ENCODE data around the gene ZNF174. TPM values are rescaled to one million over a fixed set of nuclear protein-coding genes. Genes with fewer than 3 reads are reported as not detected.

Gene ZNF174
- total RNA-seq, 2 experiments from 2014 or later: 5.6 to 5.7 TPM

DNA sequence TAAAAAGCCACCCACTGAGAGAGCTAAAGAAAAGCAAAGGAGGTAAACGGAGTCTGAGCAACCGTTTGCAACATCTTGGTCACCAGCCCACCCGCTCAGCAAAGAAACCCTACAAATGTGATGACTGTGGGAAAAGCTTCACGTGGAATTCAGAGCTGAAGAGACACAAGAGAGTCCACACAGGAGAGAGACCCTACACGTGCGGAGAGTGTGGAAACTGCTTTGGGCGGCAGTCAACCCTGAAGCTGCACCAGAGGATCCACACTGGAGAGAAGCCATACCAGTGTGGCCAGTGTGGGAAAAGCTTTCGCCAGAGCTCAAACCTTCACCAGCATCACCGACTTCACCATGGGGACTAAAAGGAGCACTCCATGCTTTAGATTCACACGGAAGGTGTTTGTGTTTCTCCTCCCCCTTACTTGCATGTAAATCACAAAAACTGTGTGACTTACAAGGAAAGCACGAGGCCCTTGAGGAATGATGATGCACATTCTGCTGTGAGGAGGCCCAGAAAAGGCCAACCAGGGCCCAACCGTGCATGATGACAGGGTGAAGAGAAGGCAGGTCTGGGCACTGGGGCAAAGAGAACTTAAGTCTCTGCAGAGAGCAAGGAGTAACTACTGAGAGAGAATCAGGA lies 7.7 kb downstream of the ZNF174 start:
- H3K9me3 Mint-ChIP-seq: peaks cover 8% of the 10 kb centered on the region
- H3K27me3 Mint-ChIP-seq: no peaks in the 10 kb centered on the region
- no peak overlapping the region for H3K27ac Mint-ChIP-seq
- H3K9me3 ChIP-seq (ENCODE audit: control insufficient read depth in 1 of 2, insufficient read depth in 1 of 2, low read length in 2 of 2): peaks cover 68 to 93% of the 10 kb centered on the region in 2 experiments
- peaks cover 19% of the 10 kb centered on the region for H3K4me1 Mint-ChIP-seq (ENCODE audit: low read depth)
- H3K4me3 Mint-ChIP-seq: no peak overlapping the region
- no peak overlapping the region for H3K27ac ChIP-seq (ENCODE audit: low read depth in 1 of 2, low read length in 2 of 2)
- TF ChIP-seq, protein P1, sequence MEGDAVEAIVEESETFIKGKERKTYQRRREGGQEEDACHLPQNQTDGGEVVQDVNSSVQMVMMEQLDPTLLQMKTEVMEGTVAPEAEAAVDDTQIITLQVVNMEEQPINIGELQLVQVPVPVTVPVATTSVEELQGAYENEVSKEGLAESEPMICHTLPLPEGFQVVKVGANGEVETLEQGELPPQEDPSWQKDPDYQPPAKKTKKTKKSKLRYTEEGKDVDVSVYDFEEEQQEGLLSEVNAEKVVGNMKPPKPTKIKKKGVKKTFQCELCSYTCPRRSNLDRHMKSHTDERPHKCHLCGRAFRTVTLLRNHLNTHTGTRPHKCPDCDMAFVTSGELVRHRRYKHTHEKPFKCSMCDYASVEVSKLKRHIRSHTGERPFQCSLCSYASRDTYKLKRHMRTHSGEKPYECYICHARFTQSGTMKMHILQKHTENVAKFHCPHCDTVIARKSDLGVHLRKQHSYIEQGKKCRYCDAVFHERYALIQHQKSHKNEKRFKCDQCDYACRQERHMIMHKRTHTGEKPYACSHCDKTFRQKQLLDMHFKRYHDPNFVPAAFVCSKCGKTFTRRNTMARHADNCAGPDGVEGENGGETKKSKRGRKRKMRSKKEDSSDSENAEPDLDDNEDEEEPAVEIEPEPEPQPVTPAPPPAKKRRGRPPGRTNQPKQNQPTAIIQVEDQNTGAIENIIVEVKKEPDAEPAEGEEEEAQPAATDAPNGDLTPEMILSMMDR (IDR thresholded peaks at IDR 0.05): no peak
- no peak overlapping the region for H3K4me3 ChIP-seq (ENCODE audit: low read length)
- CTCF ChIA-PET: no interaction called here
- ATAC-seq (ENCODE audit: poor library complexity) (no peak), DNase-seq (no peak)
- intact Hi-C loops (cut with DNase I, micrococcal nuclease): no loop called here
- peaks cover 90% of the 10 kb centered on the region for H3K36me3 Mint-ChIP-seq (ENCODE audit: low read depth)
- peaks cover 0 to 3% of the 10 kb centered on the region in 2 experiments for H3K27me3 ChIP-seq (ENCODE audit: control insufficient read depth in 1 of 2, insufficient read depth in 2 of 2, low read length in 2 of 2)
- POLR2A ChIA-PET: interaction anchor here (2.1 kb wide), 1 partner anchor 8 kb away, joined by 10 read pairs; the partner anchor contains the start of genes ZNF174 and ZSCAN32
- peaks cover 54% of the 10 kb centered on the region for H3K36me3 ChIP-seq (ENCODE audit: insufficient read depth, low read length)
- H3K4me1 ChIP-seq (ENCODE audit: insufficient read depth, low read length): peaks cover 4% of the 10 kb centered on the region

- Histone ChIP-seq H3K27ac (ENCODE audit: low read depth in 1 of 2, low read length in 2 of 2) (no peak overlapping the region), H3K36me3 (ENCODE audit: insufficient read depth, low read length) (peaks cover 3% of the 10 kb centered on the region), H3K4me3 (ENCODE audit: low read length) (no peak overlapping the region), H3K9me3 (ENCODE audit: control insufficient read depth in 1 of 2, insufficient read depth in 1 of 2, low read length in 2 of 2) (peaks cover 69 to 80% of the 10 kb centered on the region in 2 experiments), H3K4me1 (ENCODE audit: insufficient read depth, low read length) (no peaks in the 10 kb centered on the region), H3K27me3 (ENCODE audit: control insufficient read depth in 1 of 2, insufficient read depth in 2 of 2, low read length in 2 of 2) (peaks cover 0 to 3% of the 10 kb centered on the region in 2 experiments)
- TF ChIP-seq, protein P1 (IDR thresholded peaks at IDR 0.05): no peak
- Mint-ChIP-seq H3K4me3 (no peak overlapping the region), H3K27ac (no peak overlapping the region), H3K4me1 (ENCODE audit: low read depth) (no peaks in the 10 kb centered on the region), H3K36me3 (ENCODE audit: low read depth) (peaks cover 62% of the 10 kb centered on the region), H3K27me3 (no peaks in the 10 kb centered on the region), H3K9me3 (peaks cover 7% of the 10 kb centered on the region)
- POLR2A ChIA-PET: interaction anchor here (1.4 kb wide), 1 partner anchor 13 kb away, joined by 4 read pairs; the partner anchor contains the start of genes ZNF174 and ZSCAN32
- CTCF ChIA-PET: no interaction called here
- DNase-seq: no peak
- ATAC-seq (ENCODE audit: poor library complexity): no peak
- intact Hi-C loops (cut with DNase I, micrococcal nuclease): no loop called here
These were observed 12.8 kb downstream of the ZNF174 start for GRCh38 chr16:3413730-3414379.

DNA sequence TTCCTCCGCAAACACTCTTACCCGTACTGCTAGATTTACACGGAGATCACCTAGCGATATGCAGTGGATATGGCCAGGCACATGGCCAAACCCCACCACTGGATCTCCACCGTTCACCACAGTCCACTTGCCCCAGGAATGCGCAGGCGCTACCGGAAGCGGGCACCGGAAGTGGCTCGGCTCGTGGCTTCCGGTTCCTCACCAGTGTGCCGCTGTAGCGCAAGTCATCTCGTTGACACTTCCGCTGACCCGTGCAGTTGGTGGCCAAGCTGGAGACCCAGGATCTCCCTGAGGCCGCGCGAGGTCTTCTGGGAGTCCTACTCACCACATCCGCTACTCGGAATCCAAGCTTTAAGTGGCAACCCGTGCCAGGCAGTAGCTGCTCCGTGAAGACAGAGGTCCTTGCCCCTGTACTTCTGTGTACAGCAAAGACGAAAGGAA lies 30.8 kb downstream of the ZNF174 start:
- Mint-ChIP-seq H3K27ac (peak overlapping the region; percentile 75), H3K27me3 (peaks cover 3% of the 10 kb centered on the region), H3K4me1 (ENCODE audit: low read depth) (peaks cover 30% of the 10 kb centered on the region), H3K9me3 (peaks cover 6% of the 10 kb centered on the region), H3K36me3 (ENCODE audit: low read depth) (peaks cover 53% of the 10 kb centered on the region), H3K4me3 (peak overlapping the region; percentile 74)
- intact Hi-C loops (cut with DNase I, micrococcal nuclease): no loop called here
- Histone ChIP-seq H3K36me3 (ENCODE audit: insufficient read depth, low read length) (peaks cover 7% of the 10 kb centered on the region), H3K27ac (ENCODE audit: low read depth in 1 of 2, low read length in 2 of 2) (no peak overlapping the region), H3K4me1 (ENCODE audit: insufficient read depth, low read length) (peaks cover 8% of the 10 kb centered on the region), H3K9me3 (ENCODE audit: control insufficient read depth in 1 of 2, insufficient read depth in 1 of 2, low read length in 2 of 2) (peaks cover 0 to 10% of the 10 kb centered on the region in 2 experiments), H3K27me3 (ENCODE audit: control insufficient read depth in 1 of 2, insufficient read depth in 2 of 2, low read length in 2 of 2) (no peaks in the 10 kb centered on the region), H3K4me3 (ENCODE audit: low read length) (peak overlapping the region; percentile 8)
- CTCF ChIA-PET: no interaction called here
- DNase-seq: peak in 12 of 14 experiments; percentile 11 to 74 (median 40)
- POLR2A ChIA-PET: interaction anchor here (1.4 to 1.7 kb wide), 2 partner anchors 31 to 149 kb away, joined by 6 to 10 read pairs; partner anchors contain the start of genes ZNF174, ZNF263 and ZSCAN32
- peak; percentile 74 for ATAC-seq (ENCODE audit: poor library complexity)
- TF ChIP-seq, protein P1 (IDR thresholded peaks at IDR 0.05): no peak
